Right lobe of liver (tissue), 6 donors: ENCODE results near the gene GPER1. TPM values are rescaled to one million over a fixed set of nuclear protein-coding genes. Genes with fewer than 3 reads are reported as not detected.
A peak's percentile ranks its signal among the peaks of the same experiment; 100 is the strongest.
"Not testable (repeated sequence)": the region's sequence is repeated elsewhere in the genome, so short reads cannot be mapped to it uniquely, and the experiment has no call there.

Experiments used
- ATAC-seq, 4 donors: fragments of 200-7000 bp; cut with Tn5 transposase; one replicate each; pipeline ENCODE4 v1.9.1; 2020; ENCODE audit warnings: mild to moderate bottlenecking in 4 of 4, moderate library complexity in 4 of 4
- DNase-seq, 3 donors: peaks; one replicate each; pipeline ENCODE4 v3.0.0-alpha.2; 2020
- H3K27ac ChIP-seq, 3 donors: fragments of 200-600 bp; one replicate each; pipeline ENCODE4 v1.8.0; 2022
- H3K27me3 ChIP-seq, 2 donors: fragments of 200-600 bp; one replicate each; pipeline ENCODE4 v1.8.0; 2022
- H3K36me3 ChIP-seq, 4 donors: fragments of 200-600 bp; sonication (generic) in 1 of 4; one replicate each; pipeline versions ENCODE4 v1.5.1 to v1.8.0; 2017 to 2022; ENCODE audit warnings: control low read depth in 1 of 4
- H3K4me1 ChIP-seq, 4 donors: fragments of 200-600 bp; sonication (generic) in 1 of 4; one replicate each; pipeline versions ENCODE4 v1.5.1 to v1.8.0; 2017 to 2022; ENCODE audit warnings: control low read depth in 1 of 4
- H3K4me3 ChIP-seq, 3 donors: fragments of 200-600 bp; one replicate each; pipeline ENCODE4 v1.8.0; 2022
- H3K9me3 ChIP-seq, 4 donors: fragments of 200-600 bp; sonication (generic) in 1 of 4; one replicate each; pipeline versions ENCODE4 v1.5.1 to v1.8.0; 2017 to 2022; ENCODE audit warnings: control low read depth in 1 of 4
- POLR2A ChIP-seq: fragments of 450-650 bp; IDR thresholded peaks from one replicate; pipeline ENCODE4 v1.6.1; 2017; ENCODE audit warnings: antibody characterized with exemption, mild to moderate bottlenecking
- WGBS: methylation state at CpG from one replicate; pipeline ENCODE4 v1.1.6; 2018; ENCODE audit warnings: low coverage, low lambda C conversion rate; ENCODE audit not compliant: insufficient coverage; ENCODE audit errors: missing lambda C conversion rate; 5-methylcytosine and 5-hydroxymethylcytosine counted together
- intact Hi-C, 2 donors: fragments of 100-400 bp; cut with DNase I; formaldehyde crosslinking; loops; one replicate each; pipeline versions ENCODE4 v1.11.2 to v1.14.1; 2022
- total RNA-seq, 6 experiments: library from RNA; depleted of rRNA in 2 of 6; stranded (reverse); fragments of >200 nt in 2 of 6; fragmentation: NEBNext Ultra II Directional in 3 of 6; extraction: Animal tissue kit (Norgen Biotek cat#: 25700) in 3 of 6; gene quantifications; one replicate each; pipeline versions ENCODE4 v1.1.0 to v1.2.4, GENCODE V29; 2016 to 2023
- TF ChIP-seq, protein P1 (sequence below), 4 donors: fragments of 200-600 bp in 3 of 4; fragments of 450-650 bp in 1 of 4; IDR thresholded peaks; one replicate each; pipeline versions ENCODE4 v1.5.1 to v1.8.0; 2016 to 2022; ENCODE audit warnings: antibody characterized with exemption in 4 of 4, mild to moderate bottlenecking in 2 of 4
- donor health status: DM: no; HTN: yes; CAD: no.
- donor health status: DM: no; HTN: no; CAD: no.
- donor health status: DM: no; HTN: no; CAD: no.
- donor health status: DM: no; HTN: yes; CAD: no.
- donor health status: DM: no; HTN: yes; CAD: no.

GPER1 gene
- total RNA-seq, 6 experiments from 2014 or later = 7.0 to 26.4 (median 11.9) TPM

DNA sequence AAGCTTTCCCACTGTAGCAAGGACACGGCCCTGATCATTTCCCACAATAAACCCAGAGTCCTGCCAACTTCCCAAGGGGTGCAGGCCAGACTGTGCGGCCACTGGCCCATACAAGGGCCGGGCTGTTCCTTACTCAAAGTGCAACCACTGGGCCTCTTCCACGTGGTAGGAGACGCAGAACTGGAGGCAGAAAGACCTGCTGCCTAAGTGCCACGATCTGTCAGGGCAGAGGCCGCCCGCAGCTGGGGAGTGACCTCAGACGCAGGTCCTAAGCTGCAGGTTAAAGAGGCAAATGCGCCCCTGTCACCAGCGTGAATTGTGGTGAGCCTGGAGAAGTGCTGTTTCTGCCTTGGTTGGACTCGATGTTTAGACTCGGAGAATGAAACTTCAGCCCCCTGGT is 26.2 kb downstream of the GPER1 start:
- TF ChIP-seq, protein P1, sequence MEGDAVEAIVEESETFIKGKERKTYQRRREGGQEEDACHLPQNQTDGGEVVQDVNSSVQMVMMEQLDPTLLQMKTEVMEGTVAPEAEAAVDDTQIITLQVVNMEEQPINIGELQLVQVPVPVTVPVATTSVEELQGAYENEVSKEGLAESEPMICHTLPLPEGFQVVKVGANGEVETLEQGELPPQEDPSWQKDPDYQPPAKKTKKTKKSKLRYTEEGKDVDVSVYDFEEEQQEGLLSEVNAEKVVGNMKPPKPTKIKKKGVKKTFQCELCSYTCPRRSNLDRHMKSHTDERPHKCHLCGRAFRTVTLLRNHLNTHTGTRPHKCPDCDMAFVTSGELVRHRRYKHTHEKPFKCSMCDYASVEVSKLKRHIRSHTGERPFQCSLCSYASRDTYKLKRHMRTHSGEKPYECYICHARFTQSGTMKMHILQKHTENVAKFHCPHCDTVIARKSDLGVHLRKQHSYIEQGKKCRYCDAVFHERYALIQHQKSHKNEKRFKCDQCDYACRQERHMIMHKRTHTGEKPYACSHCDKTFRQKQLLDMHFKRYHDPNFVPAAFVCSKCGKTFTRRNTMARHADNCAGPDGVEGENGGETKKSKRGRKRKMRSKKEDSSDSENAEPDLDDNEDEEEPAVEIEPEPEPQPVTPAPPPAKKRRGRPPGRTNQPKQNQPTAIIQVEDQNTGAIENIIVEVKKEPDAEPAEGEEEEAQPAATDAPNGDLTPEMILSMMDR (IDR thresholded peaks at IDR 0.05) = no peak
- TF ChIP-seq POLR2A = no peak

DNA sequence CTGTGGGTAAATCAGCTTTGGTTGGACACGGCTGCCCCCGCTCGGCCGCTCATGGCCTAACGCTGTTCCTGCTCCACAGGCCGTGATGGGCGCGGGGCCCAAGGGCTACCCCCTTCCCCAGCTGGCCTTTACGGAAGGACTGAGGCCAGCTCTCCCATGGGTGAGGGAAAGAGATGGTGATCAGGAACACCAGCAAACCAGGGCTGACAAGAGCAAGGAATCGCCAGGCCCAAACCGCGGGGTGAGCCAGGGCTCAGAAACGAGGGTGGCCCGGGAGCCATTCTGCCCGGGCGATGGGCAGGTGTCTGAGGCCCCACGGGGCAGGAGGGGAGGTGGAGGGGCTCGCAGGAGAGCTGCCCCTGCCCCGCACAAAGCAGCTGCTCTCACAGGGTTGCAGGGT is 26.6 kb downstream of the GPER1 start:
- H3K27me3 ChIP-seq = no peaks in the 10 kb centered on the region
- H3K36me3 ChIP-seq = no peaks in the 10 kb centered on the region
- no peaks in the 10 kb centered on the region for H3K9me3 ChIP-seq
- DNase-seq = peak in 1 of 3 donors; percentile 38
- H3K4me3 ChIP-seq = no peak overlapping the region
- peak in 3 of 4 donors; percentile 25 to 50 (median 30) for ATAC-seq
- no peaks in the 10 kb centered on the region for H3K4me1 ChIP-seq
- no peak for TF ChIP-seq POLR2A
- TF ChIP-seq, protein P1 (IDR thresholded peaks at IDR 0.05) = no peak
- no CpG with 5 or more reads among the region's 19 CpGs for WGBS
- intact Hi-C loops = no loop called here
- no peak overlapping the region for H3K27ac ChIP-seq

More for the DNA sequence above, 26.2 kb downstream of the GPER1 start:
- Histone ChIP-seq H3K4me3 (no peak overlapping the region), H3K27me3 (no peaks in the 10 kb centered on the region), H3K4me1 (no peaks in the 10 kb centered on the region), H3K9me3 (no peaks in the 10 kb centered on the region), H3K27ac (no peak overlapping the region), H3K36me3 (no peaks in the 10 kb centered on the region)
- DNase-seq (no peak), ATAC-seq (no peak)
- 88% methylated on average over 5 of the region's 13 CpGs for WGBS
- intact Hi-C loops = no loop called here

DNA sequence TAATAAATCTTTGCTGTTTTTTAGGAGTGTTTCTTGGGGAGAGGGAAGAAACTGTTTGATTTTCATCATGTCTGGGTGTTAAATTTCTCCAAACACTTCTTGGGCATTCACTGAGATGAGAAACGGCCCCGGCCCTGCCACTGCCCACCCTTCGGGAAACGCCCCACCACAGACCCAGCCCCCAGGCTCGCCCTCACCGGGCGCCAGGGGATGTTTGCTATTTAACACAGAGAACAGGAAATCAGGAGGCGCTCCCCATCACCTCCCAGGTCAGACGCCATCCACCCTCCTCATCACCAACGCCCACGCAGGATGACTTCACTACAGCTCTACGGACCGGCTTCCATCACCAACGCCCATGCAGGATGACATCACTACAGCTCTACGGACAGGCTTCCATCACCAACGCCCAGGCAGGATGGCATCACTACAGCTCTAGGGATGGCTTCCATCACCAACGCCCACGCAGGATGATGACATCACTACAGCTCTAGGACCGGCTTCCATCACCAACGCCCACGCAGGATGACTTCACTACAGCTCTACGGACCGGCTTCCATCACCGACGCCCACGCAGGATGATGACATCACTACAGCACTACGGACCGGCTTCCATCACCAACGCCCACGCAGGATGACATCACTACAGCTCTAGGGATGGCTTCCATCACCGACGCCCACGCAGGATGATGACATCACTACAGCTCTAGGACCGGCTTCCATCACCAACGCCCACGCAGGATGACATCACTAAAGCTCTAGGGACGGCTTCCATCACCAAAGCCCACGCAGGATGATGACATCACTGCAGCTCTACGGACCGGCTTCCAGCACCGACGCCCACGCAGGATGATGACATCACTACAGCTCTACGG is 27.5 kb downstream of the GPER1 start:
- H3K36me3 ChIP-seq, H3K27ac ChIP-seq, H3K27me3 ChIP-seq, intact Hi-C loops, ATAC-seq, H3K4me3 ChIP-seq, H3K4me1 ChIP-seq, H3K9me3 ChIP-seq: not testable (repeated sequence)
- DNase-seq = peak in 1 of 3 donors; percentile 26
- WGBS = 94% methylated on average over 20 of the region's 44 CpGs

DNA sequence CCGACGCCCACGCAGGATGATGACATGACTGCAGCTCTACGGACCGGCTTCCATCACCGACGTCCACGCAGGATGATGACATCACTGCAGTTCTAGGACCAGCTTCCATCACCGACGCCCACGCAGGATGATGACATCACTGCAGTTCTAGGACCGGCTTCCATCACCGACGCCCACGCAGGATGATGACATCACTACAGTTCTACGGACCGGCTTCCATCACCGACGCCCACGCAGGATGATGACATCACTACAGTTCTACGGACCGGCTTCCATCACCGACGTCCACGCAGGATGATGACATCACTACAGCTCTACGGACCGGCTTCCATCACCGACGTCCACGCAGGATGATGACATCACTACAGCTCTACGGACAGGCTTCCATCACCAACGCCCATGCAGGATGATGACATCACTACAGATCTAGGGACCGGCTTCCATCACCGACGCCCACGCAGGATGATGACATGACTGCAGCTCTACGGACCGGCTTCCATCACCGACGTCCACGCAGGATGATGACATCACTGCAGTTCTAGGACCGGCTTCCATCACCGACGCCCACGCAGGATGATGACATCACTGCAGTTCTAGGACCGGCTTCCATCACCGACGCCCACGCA is 28.6 kb downstream of the GPER1 start:
- intact Hi-C loops, H3K9me3 ChIP-seq, H3K27me3 ChIP-seq, DNase-seq, H3K27ac ChIP-seq, H3K4me1 ChIP-seq, ATAC-seq, H3K4me3 ChIP-seq, H3K36me3 ChIP-seq: not testable (repeated sequence)
- WGBS = 97% methylated on average over 5 of the region's 49 CpGs

DNA sequence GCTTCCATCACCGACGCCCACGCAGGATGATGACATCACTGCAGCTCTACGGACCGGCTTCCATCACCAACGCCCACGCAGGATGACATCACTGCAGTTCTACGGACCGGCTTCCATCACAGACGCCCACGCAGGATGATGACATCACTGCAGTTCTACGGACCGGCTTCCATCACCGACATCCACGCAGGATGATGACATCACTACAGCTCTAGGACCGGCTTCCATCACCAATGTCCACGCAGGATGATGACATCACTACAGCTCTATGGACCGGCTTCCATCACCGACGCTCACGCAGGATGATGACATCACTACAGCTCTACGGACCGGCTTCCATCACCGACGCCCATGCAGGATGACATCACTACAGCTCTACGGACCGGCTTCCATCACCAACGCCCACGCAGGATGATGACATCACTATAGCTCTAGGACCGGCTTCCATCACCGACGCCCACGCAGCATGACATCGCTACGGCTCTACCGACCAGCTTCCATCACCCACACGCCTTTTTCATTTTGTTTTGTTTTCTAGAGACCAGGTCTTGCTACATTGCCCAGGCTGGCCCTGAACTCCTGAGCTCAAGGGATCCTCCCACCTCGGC is 29.5 kb downstream of the GPER1 start:
- no peaks in the 10 kb centered on the region for H3K27me3 ChIP-seq
- ATAC-seq (no peak), DNase-seq (no peak)
- H3K36me3 ChIP-seq = no peaks in the 10 kb centered on the region
- TF ChIP-seq, protein P1 (IDR thresholded peaks at IDR 0.05) = no peak
- H3K27ac ChIP-seq = no peak overlapping the region
- intact Hi-C loops = no loop called here
- no peaks in the 10 kb centered on the region for H3K9me3 ChIP-seq
- 90% methylated on average over 26 of the region's 38 CpGs for WGBS
- H3K4me3 ChIP-seq = no peak overlapping the region
- no peaks in the 10 kb centered on the region for H3K4me1 ChIP-seq
